Dermis blood vessel endothelial cell (primary cell): ENCODE measurements around the gene MPST. TPM values are rescaled to one million over a fixed set of nuclear protein-coding genes. Genes with fewer than 3 reads are reported as not detected.

ENCODE experiments used
- DNase-seq: peaks from one replicate; pipeline ENCODE4 v3.0.0; 2010
- total RNA-seq: library from RNA; depleted of rRNA; stranded (reverse); fragments of >200 nt; gene quantifications from 2 replicates; pipeline ENCODE4 v1.2.3, GENCODE V29; 2014

MPST gene
- total RNA-seq, 1 donor from 2014 or later: 175 TPM

DNA sequence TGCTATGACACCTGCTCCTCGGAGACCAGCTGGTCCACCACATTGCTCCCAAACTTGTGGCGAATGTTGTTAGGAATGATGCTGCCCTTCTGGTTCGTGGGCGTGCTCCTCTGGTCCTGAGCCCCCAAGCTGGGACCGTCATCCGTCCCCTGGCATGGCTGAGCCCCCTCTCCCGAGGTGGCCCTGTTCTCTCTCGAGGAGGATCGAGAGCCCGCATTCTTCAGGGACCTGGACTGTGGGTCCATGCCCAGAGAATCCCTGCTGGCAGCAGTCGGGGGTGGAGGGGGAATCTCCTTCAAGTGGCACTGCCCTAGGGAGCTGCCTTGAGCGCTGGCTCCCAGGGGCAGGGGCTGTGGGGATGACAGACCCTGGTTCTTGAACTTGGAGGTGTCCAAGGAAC is 17.7 kb upstream of the MPST start:
- DNase-seq: no peak

DNA sequence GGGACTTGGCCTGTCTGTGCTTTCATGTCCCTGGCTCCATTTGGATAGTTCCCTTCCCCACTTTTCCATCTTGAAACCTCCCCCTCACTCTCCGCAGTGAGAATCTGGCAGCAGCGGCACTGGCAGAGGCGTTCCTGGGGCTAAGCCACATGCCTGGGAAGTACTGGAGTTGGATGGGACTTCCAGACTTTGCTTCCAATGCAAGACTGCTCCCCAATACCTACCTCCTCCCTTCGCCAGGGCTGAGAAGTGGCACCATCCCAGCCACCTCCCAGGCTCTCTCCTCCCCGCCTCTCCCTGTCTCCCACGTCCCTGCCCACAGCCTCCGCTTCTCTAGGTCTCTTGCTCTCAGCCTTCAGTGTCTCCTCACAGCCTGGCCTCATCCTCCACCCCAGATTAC is 16.9 kb upstream of the MPST start:
- no peak for DNase-seq

DNA sequence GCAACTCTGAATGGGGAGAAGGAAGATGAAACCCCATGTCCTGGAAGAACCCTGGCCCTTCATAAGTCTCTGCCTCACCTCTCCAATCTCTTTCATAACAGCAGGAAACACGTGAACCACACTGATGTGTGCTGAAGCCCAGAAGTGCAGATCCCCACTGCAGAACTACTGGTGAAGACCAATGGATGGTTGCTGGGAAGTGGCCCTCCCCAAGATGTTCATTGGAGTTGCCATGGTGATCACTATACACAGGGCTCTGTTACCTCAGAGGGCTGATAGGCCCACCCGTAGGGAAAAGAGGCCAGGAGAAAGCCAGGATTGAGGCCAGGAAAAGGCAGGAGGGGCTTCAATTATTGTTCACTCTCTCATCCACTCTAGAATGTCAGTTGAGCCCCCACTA is 11.9 kb upstream of the MPST start:
- peak; percentile 34 for DNase-seq

DNA sequence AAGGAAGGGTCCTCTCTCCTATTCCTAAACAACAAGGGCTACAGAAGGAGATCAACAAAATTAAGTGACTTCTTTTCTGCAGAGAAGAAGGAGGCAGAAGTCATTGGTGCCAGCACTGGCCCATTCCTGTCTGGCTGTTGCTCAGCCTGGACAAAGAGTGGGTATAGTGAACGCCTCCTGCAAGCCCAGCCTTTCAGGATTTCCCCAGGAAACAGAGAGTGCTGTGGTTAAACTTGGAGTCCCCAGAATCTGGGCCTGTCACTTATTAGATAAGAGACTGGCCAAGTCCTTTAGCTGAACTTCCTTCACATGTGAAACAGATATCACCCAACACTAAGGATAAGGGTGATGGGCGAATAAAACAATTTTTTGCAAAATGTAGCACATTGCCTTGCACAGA is 11.2 kb upstream of the MPST start:
- peak; percentile 69 for DNase-seq

DNA sequence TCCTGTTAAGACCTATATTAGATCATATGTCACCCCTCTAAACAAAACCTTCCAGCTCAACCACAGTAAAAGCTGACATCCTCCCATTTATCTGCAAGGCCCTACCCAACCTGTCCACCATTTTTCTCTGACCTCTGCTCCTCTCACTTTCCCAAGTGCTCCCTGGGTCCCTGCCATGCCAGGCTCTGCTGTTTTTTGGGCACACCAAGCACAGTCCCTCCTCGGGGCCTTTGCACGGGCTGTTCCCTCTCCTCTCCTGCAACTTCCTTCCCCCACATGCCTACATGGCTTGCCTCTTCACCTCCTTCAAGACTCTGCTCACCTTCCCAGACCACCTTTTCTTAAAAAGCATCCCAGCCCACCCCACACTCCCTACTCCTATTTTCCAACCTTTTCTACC is 10.1 kb upstream of the MPST start:
- DNase-seq: no peak

DNA sequence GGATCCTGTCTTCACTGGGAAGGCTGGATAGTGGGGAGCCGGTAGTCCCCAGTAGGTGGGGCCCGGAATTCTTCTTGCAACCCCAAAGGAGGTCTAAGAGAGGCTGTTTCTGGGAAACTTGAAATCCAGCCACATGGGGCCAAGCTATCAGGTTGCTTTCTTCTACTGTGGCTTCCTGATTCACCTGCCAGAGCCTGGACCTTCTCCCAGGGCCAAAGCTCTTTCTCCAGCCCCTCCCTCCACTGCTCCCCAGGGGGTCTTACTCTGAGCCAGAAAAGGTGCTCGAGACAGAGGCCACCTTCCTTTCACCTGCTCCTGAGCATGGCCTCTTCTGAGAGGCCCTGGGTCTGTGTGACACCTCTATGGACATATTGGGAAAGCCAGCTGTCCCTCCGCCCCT is 9.4 kb upstream of the MPST start:
- no peak for DNase-seq

DNA sequence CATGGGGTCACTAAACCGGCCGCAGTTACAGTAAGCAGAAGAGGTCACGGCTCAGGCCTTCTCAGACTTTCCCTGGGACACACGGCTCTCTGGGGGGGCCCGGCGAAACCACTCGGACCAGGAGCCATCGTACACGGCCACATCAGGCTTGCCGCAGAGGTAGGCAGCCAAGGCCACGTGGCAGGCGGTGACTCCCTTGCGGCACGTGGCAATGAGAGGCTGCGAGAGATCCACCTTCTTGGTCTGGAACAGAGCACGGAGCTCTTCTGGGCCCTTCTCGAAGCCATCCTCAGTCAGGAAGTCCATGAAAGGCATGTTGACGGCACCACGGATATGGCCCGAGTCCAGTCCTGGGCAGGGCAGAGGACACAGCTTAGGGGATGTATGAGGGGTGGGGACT is 8.6 kb upstream of the MPST start:
- DNase-seq: no peak

DNA sequence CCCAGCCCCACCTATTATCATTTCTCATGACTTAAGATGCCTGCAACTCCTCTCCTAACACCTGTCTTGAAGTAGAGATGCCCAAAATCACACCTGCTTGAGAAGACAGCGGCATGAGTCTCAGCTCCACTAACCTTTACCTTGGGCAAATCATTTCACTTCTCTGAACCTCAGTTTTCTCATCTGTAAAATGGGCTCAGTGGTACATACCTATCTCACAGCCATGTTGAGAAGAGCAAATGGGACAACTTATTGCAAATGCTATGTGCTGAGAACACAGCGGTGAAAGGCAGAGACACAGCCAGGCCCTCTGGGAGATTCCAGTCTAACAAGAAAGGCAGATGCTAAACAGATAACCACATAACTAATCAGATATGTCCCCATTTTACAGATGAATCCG is 8.1 kb upstream of the MPST start:
- no peak for DNase-seq

DNA sequence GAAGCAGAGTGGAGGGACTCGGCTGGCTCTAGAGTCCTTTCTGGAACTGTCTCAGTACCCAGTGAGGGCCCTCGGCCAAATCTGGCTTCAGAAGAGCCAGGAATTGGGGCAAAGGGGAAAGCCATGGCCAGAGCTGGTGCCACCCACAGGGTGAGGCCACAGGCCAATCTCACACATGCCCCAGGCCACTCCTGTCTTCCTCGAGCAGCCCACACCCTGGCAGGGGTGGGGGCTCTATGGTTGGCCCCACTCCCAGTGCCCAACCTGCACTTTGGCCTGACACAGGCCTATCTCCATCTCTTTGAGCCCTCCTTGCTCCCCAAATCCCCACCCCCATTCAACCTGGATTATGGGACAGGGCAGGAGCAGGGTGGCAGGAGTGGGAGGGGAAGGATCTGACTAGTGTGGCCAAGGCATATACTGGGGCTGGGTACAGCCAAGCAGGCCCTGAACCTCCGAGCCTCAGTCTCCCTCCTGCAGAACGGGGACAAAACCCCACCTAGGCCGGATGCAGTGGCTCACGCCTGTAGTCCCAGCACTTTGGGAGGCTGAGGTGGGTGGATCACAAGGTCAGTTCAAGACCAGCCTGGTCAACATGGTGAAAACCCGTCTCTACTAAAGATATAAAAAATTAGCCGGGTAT is 7.2 kb upstream of the MPST start:
- no peak for DNase-seq

DNA sequence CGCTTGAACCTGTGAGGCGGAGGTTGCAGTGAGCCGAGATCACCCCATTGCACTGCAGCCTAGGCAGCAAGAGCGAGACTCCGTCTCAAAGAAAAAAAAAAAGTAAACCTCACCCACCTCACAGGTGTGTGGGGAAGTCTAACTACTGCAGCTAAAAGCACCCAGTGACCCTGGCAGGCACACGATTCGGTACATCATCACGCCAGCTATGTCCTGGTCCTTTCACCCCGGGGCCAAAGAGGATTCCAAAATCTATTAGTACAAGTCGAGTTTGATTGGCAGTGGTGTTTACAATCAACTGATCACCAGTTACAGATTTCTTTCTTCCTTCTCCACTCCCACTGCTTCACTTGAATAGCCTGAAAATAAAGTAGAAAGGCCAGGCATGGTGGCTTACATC is 6.6 kb upstream of the MPST start:
- DNase-seq: no peak

DNA sequence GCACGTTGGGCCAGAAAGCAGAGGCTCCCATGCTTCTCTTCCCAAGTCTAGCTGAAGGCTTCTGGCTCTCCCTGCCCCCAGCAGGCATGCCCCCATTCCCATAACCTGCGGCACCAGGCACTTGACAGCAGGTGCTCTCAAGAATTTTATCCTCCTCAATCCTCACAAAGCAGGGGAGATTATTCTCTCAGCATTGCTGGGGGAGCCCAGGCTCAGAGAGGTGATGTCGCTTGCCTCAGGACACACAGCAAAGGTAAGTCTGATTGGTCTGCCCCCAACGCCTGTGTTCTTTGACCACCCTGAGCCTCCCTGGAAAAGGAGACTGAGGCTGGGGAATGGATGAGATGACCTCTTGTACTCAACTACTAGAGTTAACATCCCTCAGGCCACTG is 5.1 kb upstream of the MPST start:
- DNase-seq: no peak

DNA sequence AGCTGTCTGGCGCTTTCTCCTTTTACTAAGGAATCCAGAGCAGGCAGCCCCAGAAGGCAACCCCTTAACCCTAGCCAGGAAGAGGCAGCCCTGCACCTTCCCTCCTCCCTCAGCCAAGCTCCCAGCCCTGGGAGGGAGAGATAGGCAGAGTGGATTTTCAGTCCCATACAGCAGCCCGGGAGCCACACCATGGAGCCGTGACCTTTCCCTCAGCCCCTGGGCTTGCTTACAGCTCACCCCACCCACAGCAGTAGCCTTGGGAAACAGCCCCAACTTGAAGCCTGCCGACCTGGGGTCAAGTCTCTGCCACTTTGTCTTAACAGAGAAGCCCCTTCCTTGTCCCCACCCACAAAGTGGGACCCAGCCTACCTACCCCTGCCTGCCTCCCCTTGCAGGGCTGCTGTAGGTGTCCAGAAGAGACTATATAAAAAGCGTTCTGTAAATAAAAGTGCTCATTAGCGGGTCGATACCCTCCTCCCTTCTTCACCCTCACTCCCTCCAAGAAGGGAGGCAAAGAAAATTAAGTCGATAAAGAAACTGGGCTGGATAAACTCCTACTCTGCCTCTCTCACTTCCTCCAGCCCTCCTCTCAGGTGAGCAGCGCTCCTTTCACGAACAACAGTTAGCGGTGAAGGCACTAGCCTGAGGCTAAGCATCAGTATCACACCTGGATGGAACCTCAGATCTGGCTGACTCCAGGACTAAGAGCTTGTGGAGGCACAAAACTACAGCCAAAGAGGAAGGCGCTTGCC is 4.5 kb upstream of the MPST start:
- no peak for DNase-seq

DNA sequence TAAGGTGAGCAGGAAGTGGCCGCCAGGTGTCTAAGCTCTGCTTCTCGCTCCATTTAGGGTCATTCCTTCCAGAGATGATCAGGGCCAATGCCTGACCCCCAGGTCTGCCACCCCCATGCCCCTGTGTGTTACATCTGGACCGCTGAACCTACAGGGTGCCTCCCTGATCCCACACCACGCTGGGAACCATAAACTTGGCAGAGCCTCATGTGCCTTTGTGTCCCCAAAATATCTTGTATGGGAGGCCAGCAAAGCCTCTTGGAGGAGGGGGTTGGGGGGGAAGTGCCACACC is 4.0 kb upstream of the MPST start:
- no peak for DNase-seq

DNA sequence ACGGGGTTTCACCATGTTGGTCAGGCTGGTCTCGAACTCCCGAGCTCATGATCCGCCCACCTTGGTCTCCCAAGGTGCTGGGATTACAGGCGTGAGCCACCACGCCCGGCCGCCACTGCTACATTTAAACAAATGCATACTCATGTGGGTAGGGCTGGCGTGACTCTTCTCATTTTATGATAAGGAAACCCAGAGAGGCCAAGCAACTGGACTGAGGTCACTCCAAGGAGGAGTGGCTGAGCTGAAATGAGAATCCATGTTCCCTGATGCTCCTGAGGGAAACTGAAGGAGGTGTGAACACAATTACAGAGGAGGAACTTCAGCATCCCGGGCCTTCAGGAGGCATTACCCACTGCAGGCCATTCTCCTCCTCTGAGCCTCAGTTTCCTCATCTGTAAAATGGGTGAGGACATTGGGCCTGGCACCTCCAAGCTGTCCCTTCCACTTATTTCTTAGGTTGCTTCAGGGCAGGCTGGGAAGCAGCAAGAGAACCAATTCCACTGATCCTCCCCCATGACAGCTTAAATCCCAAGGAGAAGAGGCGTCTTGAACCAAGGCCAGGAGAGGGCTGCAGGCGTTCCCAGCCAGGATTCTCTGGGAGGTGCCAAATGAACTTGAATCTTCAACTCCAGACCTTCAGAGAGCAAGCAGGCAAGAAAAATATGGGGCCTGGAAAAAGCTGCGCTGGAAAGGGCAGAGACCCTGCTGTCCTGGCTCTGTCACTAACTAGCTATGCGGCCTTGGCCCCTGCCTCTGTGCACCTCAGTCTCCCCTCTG is 3.2 kb upstream of the MPST start:
- DNase-seq: no peak

DNA sequence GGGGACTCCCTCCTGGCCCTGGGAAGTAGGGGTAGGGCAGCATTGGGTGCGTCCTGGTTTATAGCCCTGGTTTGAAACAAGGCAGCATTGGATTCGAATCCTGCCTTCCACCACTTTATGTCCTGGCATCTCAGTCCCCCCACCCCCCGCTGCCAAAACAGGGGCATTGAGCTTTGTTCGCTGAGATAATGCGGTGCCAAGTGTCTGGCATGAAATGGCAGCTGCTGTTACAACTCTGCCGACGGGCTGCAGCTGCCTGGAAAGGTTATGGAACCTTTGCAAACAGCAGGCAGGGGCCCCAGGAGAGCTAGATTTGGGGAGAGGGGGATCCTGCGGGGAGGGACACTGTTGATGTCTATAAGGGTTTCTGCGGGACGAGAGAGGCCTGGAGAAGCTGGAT is 2.2 kb upstream of the MPST start:
- no peak for DNase-seq

DNA sequence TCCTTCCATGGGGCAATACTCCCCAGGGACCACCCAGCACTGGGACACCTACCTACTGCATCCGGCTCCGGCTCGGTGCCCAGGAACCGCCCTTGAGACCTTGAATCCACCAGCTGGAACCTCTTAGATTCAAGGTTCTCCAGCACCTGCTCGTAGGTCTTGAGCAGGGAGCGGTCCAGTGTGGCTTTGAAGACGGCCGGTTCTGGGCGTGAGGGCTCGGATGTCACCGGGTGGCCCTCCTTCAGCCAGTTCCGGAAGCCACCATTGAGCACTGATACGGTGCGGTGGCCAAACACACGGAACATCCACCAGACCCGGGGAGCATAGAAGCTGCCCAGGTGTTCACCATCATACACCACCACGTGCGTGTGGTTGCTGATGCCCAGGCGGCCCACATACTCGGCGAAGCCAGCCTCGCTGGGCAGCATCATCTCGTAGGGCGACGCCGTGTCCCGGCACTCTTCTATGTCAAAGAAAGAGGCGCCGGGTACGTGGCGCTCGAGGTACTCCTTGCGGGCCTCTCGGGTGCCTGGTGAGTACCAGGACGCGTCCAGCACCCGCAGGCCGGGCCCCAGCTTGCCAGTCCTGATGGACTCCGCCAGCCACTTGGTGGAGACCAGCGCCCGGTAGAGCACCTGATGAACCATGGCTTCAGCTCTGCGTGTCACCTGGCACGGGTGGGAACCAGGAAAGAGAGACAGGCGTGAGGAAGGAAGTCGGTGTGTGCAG is 1.3 kb upstream of the MPST start:
- no peak for DNase-seq

DNA sequence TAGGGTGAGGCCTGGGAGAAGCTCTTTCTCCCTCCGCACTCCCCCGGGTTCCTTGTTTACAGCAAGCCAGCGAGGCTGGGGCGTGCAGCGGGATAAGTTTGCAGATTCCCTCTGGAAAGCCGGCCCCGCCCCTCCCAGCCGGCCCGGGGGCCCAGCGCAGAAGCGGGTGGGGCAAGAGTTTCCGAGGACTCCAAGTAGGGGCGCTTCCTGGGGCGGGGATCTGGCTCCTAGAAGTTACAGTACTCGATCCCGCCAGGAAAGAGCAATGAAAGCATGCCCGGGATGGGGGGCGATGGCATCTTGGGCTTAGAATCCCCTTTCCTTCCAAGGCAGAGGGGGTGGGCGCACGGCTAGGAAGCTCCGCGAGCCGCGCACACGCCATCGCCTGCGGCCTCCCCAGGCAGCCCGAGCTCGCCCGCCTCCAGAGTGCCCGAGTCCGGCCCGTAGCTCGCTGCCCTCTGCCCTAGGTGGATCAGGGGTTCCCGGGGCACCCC is 680 bp upstream of the MPST start:
- peak; percentile 32 for DNase-seq

DNA sequence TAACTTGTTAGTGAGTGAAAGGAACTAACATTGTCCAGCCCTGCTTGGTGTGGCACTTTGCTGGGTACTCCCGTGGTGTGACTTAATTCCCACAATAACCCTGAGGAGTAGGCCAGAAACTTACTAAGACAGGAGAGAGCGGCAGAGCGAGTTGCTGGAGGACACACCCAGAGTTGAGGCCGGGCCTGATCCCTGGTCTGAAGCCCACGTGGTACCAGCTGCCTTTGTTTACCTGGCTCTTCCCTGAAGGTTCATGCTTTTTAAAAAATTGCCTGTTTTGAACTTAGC is 594 bp downstream of the MPST start:
- DNase-seq: peak; percentile 58

DNA sequence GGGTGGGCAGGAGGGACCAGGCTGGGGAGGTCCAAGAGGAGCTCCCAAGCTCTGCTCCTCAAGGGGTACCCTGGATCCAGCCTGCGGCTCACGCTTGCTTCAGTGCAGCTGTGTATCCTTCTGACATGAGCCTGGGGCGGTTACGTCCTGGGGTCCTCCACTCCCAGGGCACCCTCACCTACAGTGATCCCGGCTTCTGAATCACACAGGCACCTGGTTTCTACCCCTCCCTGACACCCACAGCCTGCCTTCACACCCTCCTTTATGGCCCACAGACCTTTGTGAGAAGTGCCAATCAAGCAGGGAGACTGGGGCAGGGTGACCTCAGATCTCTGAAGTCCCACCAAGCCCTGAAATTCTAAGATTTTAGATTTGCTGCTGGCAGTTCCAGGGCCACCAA is 1.5 kb downstream of the MPST start:
- no peak for DNase-seq

DNA sequence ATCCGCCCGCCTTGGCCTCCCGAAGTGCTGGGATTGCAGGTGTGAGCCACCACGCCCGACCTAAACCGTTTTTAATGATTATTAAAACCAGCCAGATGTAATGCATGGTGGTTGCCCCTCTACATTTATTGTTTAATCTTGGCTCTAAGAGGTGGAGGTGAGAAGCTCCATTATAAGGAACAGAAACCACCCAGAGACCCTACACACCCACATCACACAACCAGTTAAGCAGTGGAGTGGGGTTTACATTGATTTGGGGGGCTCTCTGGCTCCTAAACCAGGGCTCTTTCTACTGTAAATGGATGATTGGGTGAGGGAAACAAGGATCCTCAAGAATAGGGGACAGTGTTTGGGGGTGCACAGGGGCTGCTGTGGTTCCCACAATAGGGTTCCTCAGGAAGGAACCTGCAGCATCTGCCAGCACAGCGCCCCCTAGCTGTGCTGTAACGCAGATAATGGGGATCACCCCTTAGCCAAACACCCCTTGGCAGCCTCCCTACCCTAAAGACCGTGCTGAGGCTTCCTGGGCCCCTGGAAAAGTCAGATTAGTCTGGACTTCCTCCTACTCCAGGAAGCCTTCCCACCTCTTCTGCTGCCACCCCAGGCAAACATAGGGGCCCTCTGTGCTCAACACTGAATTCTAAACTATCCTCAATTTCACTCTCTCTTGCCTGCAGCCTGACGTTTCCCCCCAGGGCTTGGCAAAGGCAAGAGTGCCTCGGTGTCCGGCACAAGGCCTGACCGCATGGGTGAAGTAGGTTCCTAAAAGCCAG is 2.4 kb downstream of the MPST start:
- DNase-seq: peak; percentile 74

DNA sequence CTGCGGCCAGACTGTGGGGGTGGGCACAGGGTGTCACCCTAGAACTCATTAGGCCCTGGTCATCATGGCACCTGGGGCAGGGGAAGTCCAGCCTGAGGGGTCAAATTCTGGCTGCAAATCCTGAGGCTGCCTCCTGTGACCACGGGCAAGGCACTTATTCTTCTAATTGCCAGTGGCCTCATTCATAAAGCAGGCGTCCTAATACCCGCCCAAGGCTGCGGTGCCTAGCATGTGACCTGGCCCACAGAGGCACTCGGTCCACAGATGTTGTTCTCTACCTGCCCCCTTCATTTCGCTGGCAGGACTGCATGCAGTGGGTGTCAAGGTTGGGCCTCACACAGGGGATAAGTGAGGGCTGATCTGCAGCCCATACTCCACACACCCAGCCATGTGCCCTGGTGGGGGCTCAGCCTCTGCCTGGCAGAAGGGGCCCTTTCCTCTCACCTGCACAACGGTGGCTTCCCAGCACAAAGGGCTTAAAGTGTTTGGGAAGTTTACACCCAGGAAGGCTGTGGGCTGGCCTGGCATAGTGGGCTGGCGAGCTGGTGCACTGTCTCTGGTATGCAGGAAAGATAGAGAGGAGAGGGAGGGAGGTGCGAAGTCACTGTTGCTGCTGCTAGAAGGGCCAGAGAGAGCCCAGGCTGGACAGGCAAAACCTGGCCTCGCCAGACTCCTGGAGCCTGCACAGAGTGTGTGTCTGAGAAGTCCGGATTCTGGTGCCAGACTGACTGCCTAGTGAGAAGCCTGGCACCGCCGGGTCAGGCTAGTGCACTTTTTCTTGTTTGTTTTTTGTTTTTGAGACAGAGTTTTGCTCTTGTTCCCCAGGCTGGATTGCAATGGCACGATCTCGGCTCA is 3.2 kb downstream of the MPST start:
- DNase-seq: no peak
